ENCODE measurements around the gene ACIN1. TPM values are rescaled to one million over a fixed set of nuclear protein-coding genes. Genes with fewer than 3 reads are reported as not detected.

Gene ACIN1
- total RNA-seq (100 to 1,000 TPM in 5 of 9 donors, 10 to 100 TPM in 4; 73.1 to 203 (median 129) TPM), polyA plus RNA-seq (100 to 1,000 TPM; 116 to 431 (median 258) TPM)
- long read RNA-seq, donor 1, partial matches to known transcripts = 32 of 38 reads
- long read RNA-seq, donor 1, other reads (novel, unspliced or antisense) = 0 of 38 reads
- long read RNA-seq, donor 2, partial matches to known transcripts = 68 of 77 reads
- long read RNA-seq, donor 2, other reads (novel, unspliced or antisense) = 0 of 77 reads
- long read RNA-seq, donor 3, partial matches to known transcripts = 10 of 13 reads
- long read RNA-seq, donor 3, other reads (novel, unspliced or antisense) = 0 of 13 reads
- long read RNA-seq, donor 4, partial matches to known transcripts = 5 of 8 reads
- long read RNA-seq, donor 4, other reads (novel, unspliced or antisense) = 3 of 8 reads
- long read RNA-seq, donor 5, full-length matches to known transcripts = 15 of 46 reads
- long read RNA-seq, donor 5, partial matches to known transcripts = 8 of 46 reads
- long read RNA-seq, donor 5, other reads (novel, unspliced or antisense) = 23 of 46 reads
- long read RNA-seq, donor 6, partial matches to known transcripts = 14 of 14 reads
- long read RNA-seq, donor 6, other reads (novel, unspliced or antisense) = 0 of 14 reads
- long read RNA-seq, donor 7, partial matches to known transcripts = 38 of 39 reads
- long read RNA-seq, donor 7, other reads (novel, unspliced or antisense) = 0 of 39 reads
- long read RNA-seq, donor 8, full-length matches to known transcripts = 6 of 73 reads
- long read RNA-seq, donor 8, partial matches to known transcripts = 67 of 73 reads
- long read RNA-seq, donor 8, other reads (novel, unspliced or antisense) = 0 of 73 reads
- long read RNA-seq, donor 9, partial matches to known transcripts = 36 of 41 reads
- long read RNA-seq, donor 9, other reads (novel, unspliced or antisense) = 0 of 41 reads
- long read RNA-seq, donor 10, partial matches to known transcripts = 68 of 71 reads
- long read RNA-seq, donor 10, other reads (novel, unspliced or antisense) = 0 of 71 reads

GRCh38 chr14:23094666-23095195 lies at the start of gene ACIN1:
Gene ACIN1, minus strand, starts transcription at chr14:23095136. Its CDS starts 24 bp downstream, at chr14:23095112.
- Histone ChIP-seq H3K4me3 (peak within 1 kb of the TSS; percentile 26 to 90 (median 82)), H3K27me3 (no peaks in the 10 kb centered on the region), H3K36me3 (replicated peaks in 1 of 2) (peaks cover 0 to 53% of the 10 kb centered on the region in 2 donors), H3K4me1 (replicated peaks in 1 of 2) (peaks cover 29 to 54% of the 10 kb centered on the region in 2 donors), H3K27ac (peak within 1 kb of the TSS; percentile 94 to 100 (median 97)), H3K9me3 (replicated peaks in 1 of 3) (no peaks in the 10 kb centered on the region)
- WGBS, 4 donors = 0% methylated on average over 23 to 55 of the region's 55 CpGs
- DNase-seq = peak in 6 of 7 donors; percentile 69 to 83 (median 72)
- intact Hi-C loops (cut with DNase I) = no loop called here
- TF ChIP-seq POLR2A (IDR thresholded peaks at IDR 0.05) (peak; percentile 43 to 69), CTCF (IDR thresholded peaks at IDR 0.05) (no peak)

GRCh38 chr14:23143911-23144310 lies 49.0 kb upstream of the ACIN1 start:
- no peaks in the 10 kb centered on the region for H3K9me3 ChIP-seq (replicated peaks in 1 of 3)
- no peaks in the 10 kb centered on the region for H3K4me1 ChIP-seq (replicated peaks in 1 of 2)
- TF ChIP-seq POLR2A (IDR thresholded peaks at IDR 0.05) (no peak), CTCF (IDR thresholded peaks at IDR 0.05) (no peak)
- H3K27me3 ChIP-seq = no peaks in the 10 kb centered on the region
- WGBS, 4 donors = 85 to 94% (median 94%) methylated on average over 1 of the region's 1 CpG
- no peak overlapping the region for H3K27ac ChIP-seq
- intact Hi-C loops (cut with DNase I) = no loop called here
- no peak overlapping the region for H3K4me3 ChIP-seq
- peaks cover 0 to 19% of the 10 kb centered on the region in 2 donors for H3K36me3 ChIP-seq (replicated peaks in 1 of 2)
- DNase-seq = no peak

GRCh38 chr14:23142826-23143225 lies 47.9 kb upstream of the ACIN1 start:
- no peak overlapping the region for H3K27ac ChIP-seq
- no peaks in the 10 kb centered on the region for H3K9me3 ChIP-seq (replicated peaks in 1 of 3)
- H3K4me3 ChIP-seq = no peak overlapping the region
- no peak for DNase-seq
- H3K4me1 ChIP-seq (replicated peaks in 1 of 2) = no peaks in the 10 kb centered on the region
- H3K27me3 ChIP-seq = no peaks in the 10 kb centered on the region
- 79 to 89% (median 84%) methylated on average over 4 of the region's 4 CpGs for WGBS, 4 donors
- intact Hi-C loops (cut with DNase I) = no loop called here
- H3K36me3 ChIP-seq (replicated peaks in 1 of 2) = peaks cover 0 to 28% of the 10 kb centered on the region in 2 donors
- TF ChIP-seq POLR2A (IDR thresholded peaks at IDR 0.05) (no peak), CTCF (IDR thresholded peaks at IDR 0.05) (no peak)
